NOMO-1 (cell line): ENCODE measurements around the gene AOAH.
"Not testable (repeated sequence)": the region's sequence is repeated elsewhere in the genome, so short reads cannot be mapped to it uniquely, and the experiment has no call there.

Experiments used
- DNase-seq, 2 experiments: peaks; one replicate each; lab custom pipeline; 2025; ENCODE audit not compliant: unreplicated experiment in 2 of 2; lab: John Stamatoyannopoulos, UW

Gene AOAH

DNA sequence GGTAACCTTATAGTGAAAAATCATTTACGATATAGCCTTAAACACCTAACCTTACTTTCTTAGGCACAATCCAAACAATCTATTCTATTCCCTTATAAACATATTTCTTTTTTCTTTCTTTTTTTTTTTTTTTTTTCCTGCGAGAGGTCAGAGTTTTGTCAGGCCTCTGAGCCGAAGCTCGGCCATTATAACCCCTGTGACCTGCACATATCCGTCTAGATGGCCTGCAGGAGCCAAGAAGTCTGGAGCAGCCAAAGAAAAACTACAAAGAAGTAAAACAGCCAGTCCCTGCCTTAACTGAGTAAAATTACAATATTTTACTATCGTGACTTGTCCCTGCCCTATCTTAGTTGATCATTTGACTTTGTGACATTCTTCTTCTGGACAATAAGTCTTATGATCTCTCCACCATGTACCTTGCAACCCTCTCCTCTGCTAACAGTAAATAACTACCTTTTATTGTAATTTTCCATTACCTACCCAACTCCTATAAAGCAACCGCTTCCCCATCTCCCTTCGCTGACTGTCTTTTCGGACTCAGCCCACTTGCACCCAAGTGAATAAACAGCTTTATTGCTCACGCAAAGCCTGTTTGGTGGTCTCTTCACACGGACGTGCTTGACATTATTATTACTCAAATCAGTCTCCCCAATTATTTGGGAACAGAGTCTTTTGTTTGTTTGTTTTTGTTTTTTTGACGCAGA lies 64.5 kb downstream of the AOAH start:
- DNase-seq = no peak

DNA sequence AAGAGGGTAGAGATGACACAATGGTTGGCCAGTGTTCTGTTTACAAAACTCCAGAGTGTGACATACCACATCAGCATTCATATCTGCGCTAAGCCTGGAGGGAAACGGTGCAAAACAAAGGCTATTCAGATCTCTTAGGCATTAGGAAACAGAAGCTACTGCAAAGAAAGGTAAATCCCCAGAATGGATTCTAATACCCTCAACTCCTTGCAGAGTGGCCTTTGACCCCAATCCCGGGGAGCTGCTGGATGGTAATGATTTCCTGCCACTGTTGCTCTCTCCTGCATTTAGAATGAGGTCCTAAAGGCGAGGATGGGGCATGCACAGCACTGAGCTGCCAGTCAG lies 65.2 kb downstream of the AOAH start:
- DNase-seq = no peak

DNA sequence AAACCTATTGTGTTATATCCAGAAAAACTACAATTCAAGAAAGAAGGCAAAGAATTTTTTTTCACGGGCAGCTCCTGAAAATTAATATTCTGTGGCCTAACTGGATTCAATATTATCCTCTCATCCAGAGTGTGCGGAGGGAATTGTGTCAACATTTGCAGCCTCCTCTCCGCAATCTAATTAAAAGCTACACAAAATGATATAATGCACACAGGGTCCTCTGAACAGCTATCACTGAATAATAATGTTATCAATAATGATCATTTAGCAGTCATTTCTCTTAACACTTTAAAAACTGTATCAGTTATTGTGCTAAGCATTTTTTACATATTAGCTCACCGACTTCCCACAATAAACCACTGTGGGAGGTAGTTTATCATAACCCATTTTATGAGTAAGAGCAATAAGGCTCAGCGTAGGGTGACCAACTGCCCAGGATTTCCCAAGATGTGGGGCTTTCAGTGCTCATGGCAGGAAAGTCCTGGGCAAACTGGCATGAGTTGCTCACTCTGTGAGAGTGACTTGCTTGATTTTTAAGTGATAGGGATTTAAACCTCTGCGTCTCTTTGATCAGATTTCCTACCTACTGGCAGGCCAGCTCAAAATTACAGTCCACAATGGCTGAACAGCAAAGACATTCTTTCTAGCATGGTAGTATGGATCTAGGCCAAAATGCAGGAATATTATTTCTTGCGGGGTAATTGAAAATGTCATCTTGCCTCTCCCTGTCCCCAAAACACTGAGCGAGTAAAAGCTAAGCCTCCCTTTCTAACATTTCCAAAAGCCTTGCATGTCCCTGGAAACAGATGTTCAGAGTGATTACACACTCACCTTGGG lies 65.7 kb downstream of the AOAH start:
- DNase-seq = no peak

DNA sequence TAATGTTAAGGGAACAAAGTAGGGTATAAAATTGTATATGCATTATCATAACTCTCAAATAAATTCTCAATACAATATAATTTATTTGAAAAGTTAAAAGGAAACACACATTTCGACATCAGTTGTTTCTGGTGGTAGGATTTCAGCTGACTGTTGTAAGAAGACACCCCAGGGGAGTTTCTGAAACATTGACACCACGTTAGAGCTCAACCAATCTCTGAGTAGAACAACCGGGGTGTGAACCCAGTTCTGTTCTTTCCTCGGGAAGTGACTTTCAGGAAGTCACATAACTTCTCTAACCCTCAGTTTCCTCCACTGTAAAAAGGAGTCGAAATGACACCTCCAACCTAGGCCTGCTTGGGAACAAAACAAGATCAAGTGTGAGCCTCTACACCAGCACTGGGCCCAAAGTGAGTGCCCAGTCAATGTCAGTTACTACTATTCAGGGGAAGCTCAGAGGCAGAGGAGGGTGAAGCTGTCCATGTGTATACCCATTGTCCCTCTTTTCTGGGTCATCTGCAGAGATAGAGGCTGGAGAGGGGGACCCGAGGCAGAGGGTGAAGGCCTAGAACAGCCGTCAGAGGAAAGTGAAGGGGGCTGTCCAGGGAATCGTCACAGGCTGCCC lies 67.1 kb downstream of the AOAH start:
- no peak for DNase-seq

DNA sequence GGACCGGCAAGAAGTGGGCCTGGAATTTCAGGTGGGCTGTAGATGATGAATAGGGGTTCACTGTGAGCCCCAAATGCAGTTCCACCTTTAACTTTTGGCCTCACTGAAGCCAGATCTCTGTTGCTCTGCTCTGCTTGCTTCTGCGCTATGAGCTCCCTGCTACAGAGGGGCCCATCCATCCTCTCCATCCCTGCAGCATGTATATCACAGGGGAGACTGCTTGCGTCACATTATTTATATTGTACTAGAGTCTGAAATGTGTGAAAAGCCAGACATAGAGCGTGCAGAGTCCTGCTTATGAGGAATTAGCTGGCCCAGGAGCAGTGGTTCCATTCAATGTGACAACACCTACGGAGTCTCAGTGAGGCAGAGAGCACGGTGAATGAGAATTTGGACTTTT lies 69.9 kb downstream of the AOAH start:
- no peak for DNase-seq

DNA sequence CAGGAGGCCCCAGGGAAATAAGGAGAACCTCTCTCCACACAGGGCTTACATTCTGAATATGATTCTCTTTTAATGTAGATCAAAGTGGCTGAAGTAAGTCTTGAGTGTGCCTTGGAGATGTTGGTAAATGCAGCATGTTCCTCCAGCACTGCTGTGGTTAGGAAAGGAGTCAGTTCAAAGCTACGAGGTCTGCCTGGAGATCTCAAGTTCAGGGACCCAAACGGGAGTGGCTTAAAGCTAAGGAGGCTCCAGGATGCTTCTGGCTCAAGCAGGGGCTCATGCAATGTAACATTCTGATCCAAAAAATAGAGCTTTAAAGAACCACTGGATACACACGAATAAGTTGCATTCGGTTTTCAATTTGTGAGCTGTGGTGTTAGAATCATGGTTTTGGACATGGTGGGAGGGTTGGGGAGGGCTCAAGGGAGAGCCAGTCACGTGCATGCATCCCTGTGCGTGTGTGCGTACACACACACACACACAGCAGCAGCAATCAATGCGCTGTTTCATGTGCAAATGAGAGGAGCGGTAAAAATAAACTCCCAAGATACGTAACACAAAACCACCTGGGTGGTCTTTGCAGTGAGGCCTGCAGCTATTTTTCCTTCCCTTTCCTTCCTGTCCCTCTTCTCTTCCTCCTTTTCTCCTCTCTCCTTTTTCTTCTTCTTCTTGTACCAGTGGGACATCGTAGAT lies 70.5 kb downstream of the AOAH start:
- no peak for DNase-seq

DNA sequence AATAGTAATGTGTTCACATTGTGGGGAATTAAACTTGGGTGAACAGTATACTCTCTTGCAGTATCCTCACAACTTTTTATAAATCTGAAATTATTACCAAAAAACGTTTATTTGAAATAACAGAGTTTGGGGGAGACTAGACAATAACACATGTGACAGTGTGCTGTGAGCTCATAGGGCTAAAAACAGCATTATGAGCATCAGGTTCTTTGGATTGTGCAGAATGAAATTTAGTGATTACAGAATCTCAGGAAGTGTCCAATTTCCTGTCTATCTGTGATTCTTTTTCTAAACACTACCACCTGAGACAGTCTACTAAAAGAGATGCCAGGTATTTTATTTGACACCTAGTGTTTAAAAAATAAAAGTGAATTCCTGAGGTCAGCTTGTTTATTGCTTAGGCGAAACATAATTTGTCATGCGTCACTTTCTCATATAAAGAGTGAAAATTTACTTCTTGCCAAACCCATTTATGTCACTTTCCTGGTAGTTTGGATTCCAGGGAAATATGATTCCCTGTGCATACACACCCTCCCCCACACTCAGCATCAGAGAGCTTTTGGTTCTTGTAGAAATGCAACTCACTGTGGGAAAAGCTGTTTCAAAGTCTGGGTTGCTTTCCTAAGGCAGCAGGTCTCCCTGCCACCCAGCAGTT lies 71.2 kb downstream of the AOAH start:
- DNase-seq = no peak

DNA sequence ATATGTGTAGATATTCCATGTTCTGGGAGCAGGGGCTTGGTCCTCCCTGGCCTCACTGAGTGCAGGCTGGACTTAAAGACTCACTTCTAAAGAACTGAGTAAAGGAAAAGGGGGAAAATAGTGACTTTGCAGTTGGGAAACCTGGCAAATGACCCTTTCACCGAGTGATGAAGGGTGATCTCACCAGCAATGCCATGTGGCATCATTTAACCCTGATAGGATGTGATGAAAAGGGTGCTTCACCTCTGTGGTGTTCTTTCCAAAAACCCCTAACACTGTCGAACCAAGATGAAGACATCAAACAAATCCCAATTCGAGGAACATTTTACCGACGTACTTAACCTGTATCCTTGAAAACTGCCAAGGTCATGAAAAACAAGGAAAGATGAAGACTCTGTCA lies 71.9 kb downstream of the AOAH start:
- DNase-seq = no peak

DNA sequence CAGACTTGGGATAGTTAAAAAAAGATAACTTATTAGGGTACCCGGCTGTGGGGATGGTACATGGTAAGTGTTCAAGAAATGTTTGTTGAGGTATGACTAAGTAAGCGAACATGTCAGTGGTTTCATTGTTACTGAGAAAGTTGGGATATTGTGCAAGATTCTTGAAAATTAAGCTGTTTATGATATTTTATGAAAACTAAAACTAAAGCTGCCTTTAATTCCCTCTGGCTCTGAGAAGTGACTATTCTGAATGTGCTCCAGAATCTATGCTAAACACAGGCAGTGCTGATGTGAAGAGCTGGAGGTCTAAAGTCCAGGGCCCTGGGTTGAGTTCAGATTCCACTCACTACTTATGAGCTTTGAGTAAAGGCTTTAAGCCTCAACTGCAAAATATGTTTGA lies 72.9 kb downstream of the AOAH start:
- DNase-seq = no peak

DNA sequence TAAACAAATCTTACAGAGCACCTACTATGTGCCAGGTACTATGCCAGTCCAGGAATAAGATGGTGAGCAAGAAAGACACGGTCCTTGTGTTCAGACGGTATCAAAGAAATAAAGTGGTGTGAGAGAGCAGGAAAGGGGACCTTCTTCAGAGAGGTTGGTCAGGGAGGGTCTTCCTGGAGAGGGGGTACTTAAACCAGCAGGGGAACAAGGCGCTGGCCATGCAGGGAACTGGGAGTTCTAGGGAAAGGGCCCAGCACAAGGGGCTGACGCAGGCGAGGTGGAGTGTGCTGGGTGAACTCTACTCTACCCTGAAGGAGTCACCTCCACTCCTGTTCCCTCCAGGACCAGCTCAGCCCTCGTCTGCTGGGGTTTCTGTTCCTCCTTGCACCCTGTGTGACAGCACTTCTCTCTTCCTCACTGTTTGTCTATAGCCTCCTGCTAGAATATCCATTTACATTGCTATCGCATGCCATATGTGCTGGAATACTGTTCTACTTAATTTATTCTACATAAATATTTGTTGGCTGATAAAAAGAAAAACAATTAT lies 73.5 kb downstream of the AOAH start:
- no peak for DNase-seq

DNA sequence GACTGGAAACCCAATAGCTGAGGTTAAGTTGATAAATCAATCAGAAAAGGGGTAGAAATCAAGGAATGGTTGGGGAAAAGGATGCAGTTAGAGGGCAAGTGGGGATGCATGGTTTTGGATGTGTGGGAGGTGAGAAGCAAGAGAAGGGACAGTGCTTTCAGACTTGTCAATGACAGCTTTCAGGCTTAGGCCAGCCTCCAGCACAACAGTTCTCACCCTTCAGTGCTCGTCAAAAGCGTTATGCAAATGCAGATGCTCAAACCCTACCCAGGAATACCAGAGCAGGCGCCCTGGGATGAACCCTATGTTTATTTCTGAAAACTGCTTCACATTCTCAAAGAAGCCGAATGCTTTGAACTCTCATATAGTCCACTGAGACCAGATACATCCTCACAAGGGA lies 74.0 kb downstream of the AOAH start:
- no peak for DNase-seq

DNA sequence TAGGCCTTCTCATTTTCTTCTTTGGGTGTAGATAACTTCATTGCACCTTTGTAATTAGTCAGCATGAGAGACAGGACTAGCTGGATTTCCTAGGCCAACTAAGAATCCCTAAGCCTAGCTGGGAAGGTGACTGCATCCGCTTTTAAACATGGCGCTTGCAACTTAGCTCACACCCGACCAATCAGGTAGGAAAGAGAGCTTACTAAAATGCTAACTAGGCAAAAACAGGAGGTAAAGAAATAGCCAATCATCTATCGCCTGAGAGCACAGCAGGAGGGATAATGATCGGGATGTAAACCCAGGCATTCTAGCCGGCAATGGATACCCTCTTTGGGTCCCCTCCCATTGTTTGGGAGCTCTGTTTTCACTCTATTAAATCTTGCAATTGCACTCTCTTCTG lies 75.0 kb downstream of the AOAH start:
- not testable (repeated sequence) for DNase-seq

DNA sequence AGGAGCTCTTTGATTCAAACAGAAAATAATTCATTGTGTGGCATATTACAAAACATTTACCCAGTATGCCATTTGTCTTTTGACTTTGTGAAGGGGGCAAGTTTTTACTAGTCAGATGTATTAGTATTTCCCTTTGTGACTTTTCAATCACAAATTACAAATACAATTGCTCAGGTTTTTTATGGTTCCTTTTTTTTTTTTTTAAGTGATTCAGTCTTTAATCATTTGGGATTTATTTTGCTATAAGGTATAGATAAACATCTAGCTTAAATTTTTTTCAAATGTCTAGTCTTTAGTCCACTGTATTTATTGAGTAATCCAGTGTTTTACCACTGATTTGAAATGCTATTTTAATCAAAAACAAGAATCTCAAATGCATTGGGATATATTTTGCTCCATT lies 75.9 kb downstream of the AOAH start:
- DNase-seq = no peak

DNA sequence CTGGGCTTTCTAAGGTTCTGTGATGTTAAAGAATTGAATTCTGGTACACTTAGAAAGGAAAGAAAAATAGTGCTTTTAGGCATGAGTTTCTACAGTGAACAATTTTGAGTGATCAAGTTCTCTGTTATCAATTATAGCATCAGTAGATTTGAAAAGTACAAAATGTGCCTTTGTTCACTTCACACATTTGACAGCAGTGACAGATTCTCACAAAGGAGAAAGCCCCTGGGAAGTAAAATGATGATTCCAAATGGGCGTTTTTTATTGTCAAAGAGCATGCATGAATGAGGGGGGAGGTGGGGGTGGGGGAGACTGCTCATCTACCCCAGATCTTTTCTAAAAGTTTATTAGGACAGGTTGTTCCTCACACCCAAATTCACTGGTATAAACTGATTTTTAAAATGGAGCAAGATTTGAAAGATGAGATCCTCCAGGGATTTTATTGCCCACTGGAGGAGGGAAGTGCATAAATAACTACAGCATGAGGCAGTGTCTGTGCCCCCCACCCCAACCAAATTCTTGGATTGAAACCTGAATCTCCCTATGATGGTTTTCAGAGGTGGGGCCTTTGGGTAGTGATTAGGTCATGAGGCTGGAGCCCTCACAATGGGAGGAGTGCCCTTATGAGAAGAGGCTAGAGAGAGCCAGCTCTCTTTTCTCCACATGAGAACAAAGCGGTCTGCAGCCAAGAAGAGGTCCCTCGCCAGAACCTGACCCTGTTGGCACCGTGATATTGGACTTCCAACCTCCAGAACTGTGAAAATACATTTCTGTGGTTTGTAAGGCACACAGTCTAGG lies 79.5 kb downstream of the AOAH start:
- DNase-seq = no peak

DNA sequence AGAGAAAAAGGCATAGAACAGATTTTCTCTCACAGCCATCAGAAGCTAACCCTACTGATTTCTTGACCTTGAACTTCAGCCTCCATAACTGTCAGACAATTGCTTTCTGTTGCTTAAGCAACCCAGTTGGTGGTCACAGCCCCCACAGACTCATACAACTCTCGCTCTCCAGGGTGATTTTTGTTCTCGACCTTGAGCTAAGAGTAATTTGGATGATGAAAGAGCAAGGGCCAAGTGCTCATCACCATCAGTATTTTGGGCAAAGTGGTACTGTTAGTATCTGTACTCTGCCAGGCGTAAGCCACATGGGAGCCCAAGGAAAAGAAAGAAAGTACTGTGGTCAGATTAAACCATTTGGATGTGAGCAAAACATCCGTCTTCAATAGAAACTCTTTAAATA lies 81.9 kb downstream of the AOAH start:
- DNase-seq = no peak

DNA sequence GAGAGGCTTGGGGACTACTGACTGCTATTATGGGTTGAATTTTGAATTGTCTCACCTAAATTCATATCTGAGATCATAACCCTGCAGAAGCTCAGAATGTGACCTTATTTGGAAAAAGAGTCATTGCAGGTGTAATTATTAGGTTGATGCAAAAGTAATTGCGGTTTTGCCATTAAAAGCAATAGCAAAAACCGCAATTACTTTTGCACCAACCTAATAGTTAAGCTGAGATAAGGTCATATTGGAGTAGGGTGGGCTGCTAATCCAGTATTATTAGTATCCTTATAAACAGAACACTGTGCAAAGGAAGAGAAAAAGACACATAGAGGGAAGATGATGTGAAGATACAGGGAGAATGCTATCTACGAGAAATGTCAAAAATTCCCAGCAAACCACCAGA lies 82.3 kb downstream of the AOAH start:
- no peak for DNase-seq

DNA sequence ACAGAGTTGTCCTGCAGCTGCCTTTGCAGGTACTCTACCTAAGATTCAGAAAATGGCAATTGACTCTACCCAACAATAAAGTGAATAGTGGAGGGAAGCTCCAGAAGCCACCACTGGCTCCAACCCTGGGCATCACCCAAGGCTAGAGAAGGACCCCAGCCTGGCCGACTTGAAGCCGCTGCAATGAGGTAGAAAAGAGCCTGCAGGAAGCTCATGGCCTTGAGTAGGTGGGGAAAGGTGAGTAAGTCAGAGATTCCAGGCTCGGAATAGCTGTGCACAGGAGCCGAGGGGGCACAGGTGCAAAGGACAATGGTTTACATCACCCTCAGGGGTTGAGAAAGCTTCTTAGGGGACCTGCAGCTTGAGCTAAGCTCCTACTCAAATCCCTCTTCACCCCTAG lies 83.6 kb downstream of the AOAH start:
- no peak for DNase-seq

DNA sequence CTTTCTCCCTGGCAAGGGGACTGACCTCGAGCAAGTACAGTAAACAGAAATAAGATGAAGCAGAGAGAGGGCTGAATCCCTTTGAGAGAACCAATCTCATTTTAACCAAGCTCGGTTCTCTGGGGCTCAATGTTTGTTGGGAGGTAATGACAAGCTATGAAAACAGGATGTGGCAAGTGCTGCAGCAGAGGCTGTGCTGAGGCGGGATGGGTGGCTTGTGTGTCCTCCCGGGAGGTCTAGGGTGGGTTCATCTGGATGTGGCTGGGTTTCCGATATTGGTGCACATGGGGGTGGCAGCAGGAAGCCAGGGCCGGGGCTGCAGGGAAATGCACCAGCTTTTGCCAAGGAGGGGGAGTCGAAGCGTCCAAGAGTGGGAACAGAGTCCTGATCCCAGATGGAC lies 84.5 kb downstream of the AOAH start:
- no peak for DNase-seq

DNA sequence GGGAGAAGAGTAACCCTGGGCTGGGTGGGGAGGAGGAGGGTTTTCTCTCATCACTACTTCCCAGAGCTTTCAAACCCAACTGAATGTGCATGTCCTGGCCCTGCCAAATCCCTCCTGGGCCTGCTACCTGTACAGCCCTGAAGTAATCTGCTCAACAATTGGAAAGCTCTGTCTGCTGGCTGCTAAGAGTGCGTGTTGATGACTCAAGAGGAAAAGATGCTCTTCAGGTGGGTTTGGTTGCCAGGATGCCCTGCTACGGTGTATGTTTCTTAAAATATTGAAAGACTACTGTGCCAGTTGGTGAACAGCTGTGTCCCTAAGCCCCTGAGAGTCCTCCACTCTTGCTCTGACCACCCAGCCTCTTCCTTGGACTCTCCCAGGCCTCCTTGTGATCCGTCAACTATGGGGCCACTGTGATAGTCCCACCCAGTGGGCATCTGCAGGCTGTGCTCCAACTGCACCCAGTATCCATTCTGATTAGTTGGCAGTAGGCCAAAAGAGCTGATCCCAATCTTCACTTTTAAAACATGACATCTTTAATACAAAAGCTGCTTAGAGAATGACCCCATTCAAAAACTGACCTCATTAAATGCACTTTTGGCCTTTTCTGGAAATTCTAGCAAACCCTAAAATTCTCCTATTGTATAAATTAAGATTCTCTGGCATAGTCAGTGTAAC lies 85.6 kb downstream of the AOAH start:
- DNase-seq = no peak
